Measurements from ENCODE around the gene PTPRC.

DNA sequence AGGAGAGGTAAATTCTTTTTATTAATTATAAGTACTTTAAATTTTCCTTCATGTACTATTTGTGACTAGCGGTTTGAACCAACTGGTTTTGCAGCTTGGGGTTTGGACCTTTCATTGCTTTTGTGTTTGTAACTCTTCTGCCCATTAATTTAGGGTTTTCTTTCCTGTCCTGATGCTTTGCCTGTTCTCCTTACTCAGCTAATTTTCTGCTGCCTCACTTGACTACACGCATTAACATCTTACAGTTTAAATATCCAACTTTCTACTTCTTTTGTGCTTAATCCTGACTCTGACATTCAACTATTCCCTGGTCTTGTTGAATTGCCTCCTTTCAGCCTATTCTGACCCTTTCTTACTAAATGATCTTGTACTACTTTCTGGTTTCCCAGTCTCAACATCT is 135.6 kb downstream of the PTPRC start:
- TF ChIP-seq CTCF (optimal IDR thresholded peaks at IDR 0.05 in 1 of 3, IDR thresholded peaks at IDR 0.05 in 1 of 3, conservative IDR thresholded peaks at IDR 0.05 in 1 of 3; ENCODE audit: extremely low read depth in 1 of 3, insufficient read depth in 2 of 3, low read length in 3 of 3) (no peak), EZH2 (IDR thresholded peaks at IDR 0.05; ENCODE audit: low read length) (no peak)

Measured in keratinocyte (primary cell).